A549 (cell line): ENCODE data around the gene MARCHF6. TPM values are rescaled to one million over a fixed set of nuclear protein-coding genes. Genes with fewer than 3 reads are reported as not detected.

Experiments
- ATAC-seq, 2 experiments: fragments of 200-7000 bp in 1 of 2; fragments of >200 bp in 1 of 2; cut with Nextera tagmentation in 1 of 2; cut with Tn5 transposase in 1 of 2; 3 replicates each; pipeline versions ENCODE4 v1.8.0 to v1.9.1; 2018 to 2020; ENCODE audit warnings: mild to moderate bottlenecking in 1 of 2, moderate library complexity in 1 of 2
- CTCF ChIA-PET: fragments of 300-600 bp; sonication (Branson Sonifier 250); formaldehyde crosslinking; extraction: SDS; loops from one replicate; lab custom pipeline; 2021; ENCODE audit warnings: antibody characterized with exemption, inconsistent platforms; lab: Yijun Ruan, JAX
- POLR2A ChIA-PET: fragments of 350-600 bp; formaldehyde crosslinking; extraction: SDS; loops from one replicate; lab custom pipeline; 2021; ENCODE audit warnings: antibody characterized with exemption, inconsistent platforms; lab: Yijun Ruan, JAX
- DNase-seq, 2 experiments: peaks; one replicate each; pipeline versions ENCODE4 v3.0.0 to v3.0.0-alpha.2; 2011 to 2016; ENCODE audit warnings: low read depth in 1 of 2, low spot score in 1 of 2
- FAIRE-seq: peaks from 2 replicates; lab custom pipeline; 2011; peaks lifted over from hg19 to GRCh38; lab: Jason Lieb, UNC
- H3K27ac ChIP-seq, 2 experiments: fragments of >200 bp; sonication (Bioruptor Twin); formaldehyde crosslinking; 3 replicates each; pipeline ENCODE4 v1.5.1; 2016 to 2017
- H3K4me1 ChIP-seq: fragments of >200 bp; sonication (Bioruptor Twin); formaldehyde crosslinking; 3 replicates; pipeline ENCODE4 v1.6.1; 2016
- H3K4me2 ChIP-seq: fragments of >200 bp; sonication (Bioruptor Twin); formaldehyde crosslinking; 3 replicates; pipeline ENCODE4 v1.6.1; 2016
- H3K4me3 ChIP-seq: fragments of >200 bp; sonication (Bioruptor Twin); formaldehyde crosslinking; 3 replicates; pipeline ENCODE4 v1.5.1; 2016
- H3K9me3 ChIP-seq: fragments of >200 bp; sonication (Bioruptor Twin); formaldehyde crosslinking; 3 replicates; pipeline ENCODE4 v1.6.1; 2016
- BCL3 ChIP-seq: fragments of >200 bp; sonication (Bioruptor Twin); formaldehyde crosslinking; IDR thresholded peaks from 3 replicates; pipeline ENCODE4 v1.6.1; 2016
- CHD2 ChIP-seq: fragments of 150-350 bp; IDR thresholded peaks from 2 replicates; pipeline ENCODE4 v1.6.1; 2014; ENCODE audit warnings: low read length; ENCODE audit not compliant: partially characterized antibody
- EHF ChIP-seq: fragments of 250-450 bp; sonication (Bioruptor Pico); IDR thresholded peaks from 2 replicates; pipeline ENCODE4 v1.5.0; 2020; ENCODE audit warnings: mild to moderate bottlenecking
- FOSL2 ChIP-seq, 2 experiments: fragments of 450-650 bp in 1 of 2; fragments of >200 bp in 1 of 2; sonication (Bioruptor Twin) in 1 of 2; formaldehyde crosslinking; IDR thresholded peaks; 2 replicates each; pipeline versions ENCODE4 v1.5.0 to v1.6.1; 2016 to 2020; ENCODE audit warnings: mild to moderate bottlenecking in 1 of 2, moderate library complexity in 1 of 2
- FOXS1 ChIP-seq: fragments of 250-450 bp; sonication (Bioruptor Pico); IDR thresholded peaks from 2 replicates; pipeline ENCODE4 v1.5.0; 2020; ENCODE audit warnings: mild to moderate bottlenecking, moderate library complexity
- GATA3 ChIP-seq: IDR thresholded peaks from 2 replicates; pipeline ENCODE4 v1.6.1; 2012; ENCODE audit warnings: borderline replicate concordance
- HES2 ChIP-seq: fragments of >200 bp; sonication (Bioruptor Twin); formaldehyde crosslinking; IDR thresholded peaks from 2 replicates; pipeline ENCODE4 v1.6.1; 2016
- HOXA7 ChIP-seq: fragments of 250-450 bp; sonication (Bioruptor Pico); IDR thresholded peaks from 2 replicates; pipeline ENCODE4 v1.5.0; 2020; ENCODE audit warnings: mild to moderate bottlenecking, moderate library complexity
- JUN ChIP-seq, 2 experiments: fragments of >200 bp; sonication (Bioruptor Twin); formaldehyde crosslinking; IDR thresholded peaks; 2 replicates in 1 of 2; 3 replicates in 1 of 2; pipeline ENCODE4 v1.6.1; 2016 to 2017
- JUNB ChIP-seq: fragments of >200 bp; sonication (Bioruptor Twin); formaldehyde crosslinking; IDR thresholded peaks from 2 replicates; pipeline ENCODE4 v1.6.1; 2016
- KDM5A ChIP-seq: fragments of 200-600 bp; sonication (generic); IDR thresholded peaks from 2 replicates; pipeline ENCODE4 v1.6.1; 2016; ENCODE audit warnings: antibody characterized with exemption, mild to moderate bottlenecking
- PBX3 ChIP-seq: IDR thresholded peaks from 2 replicates; pipeline ENCODE4 v1.6.1; 2012
- PHF8 ChIP-seq: fragments of 200-600 bp; sonication (generic); IDR thresholded peaks from 2 replicates; pipeline ENCODE4 v1.6.1; 2016; ENCODE audit warnings: low read depth, mild to moderate bottlenecking, antibody characterized with exemption, moderate library complexity, borderline replicate concordance
- RNF2 ChIP-seq: fragments of 200-600 bp; sonication (generic); IDR thresholded peaks from 2 replicates; pipeline ENCODE4 v1.6.1; 2016; ENCODE audit warnings: low read depth, mild to moderate bottlenecking, antibody characterized with exemption, moderate library complexity, borderline replicate concordance
- TP53 ChIP-seq: fragments of 250-450 bp; sonication (Bioruptor Pico); IDR thresholded peaks from 2 replicates; pipeline ENCODE4 v1.5.0; 2021; ENCODE audit warnings: mild to moderate bottlenecking, moderate library complexity
- ZC3H11A ChIP-seq: fragments of 450-650 bp; IDR thresholded peaks from 2 replicates; pipeline ENCODE4 v1.6.1; 2014; ENCODE audit warnings: antibody characterized with exemption, mild to moderate bottlenecking
- ZNF302 ChIP-seq: fragments of 250-450 bp; sonication (Bioruptor Pico); IDR thresholded peaks from 2 replicates; pipeline ENCODE4 v1.9.0; 2021; ENCODE audit warnings: inconsistent platforms, mild to moderate bottlenecking, moderate library complexity
- ZSCAN20 ChIP-seq: fragments of 250-450 bp; sonication (Bioruptor Pico); IDR thresholded peaks from 2 replicates; pipeline ENCODE4 v1.8.0; 2022; ENCODE audit warnings: mild to moderate bottlenecking, moderate library complexity
- WGBS: methylation state at CpG from one replicate; pipeline ENCODE4 v1.1.6; 2017; ENCODE audit errors: missing lambda C conversion rate; 5-methylcytosine and 5-hydroxymethylcytosine counted together
- polyA plus RNA-seq, 4 experiments: library from polyadenylated mRNA; depleted of rRNA in 3 of 4; stranded (reverse); fragments of >200 nt; fragmentation: RNase III in 1 of 4; extraction: RNeasy Plus Mini Kit Qiagen cat#74134 plus additional on column Dnase treatment in 1 of 4; gene quantifications; 2 replicates in 3 of 4; 3 replicates in 1 of 4; pipeline ENCODE4 v1.2.3, GENCODE V29; 2011 to 2017
- TF ChIP-seq, protein P1 (sequence below): fragments of 150-350 bp; IDR thresholded peaks from 2 replicates; pipeline ENCODE4 v1.6.1; 2014; ENCODE audit warnings: low read depth, mild to moderate bottlenecking, low read length
- TF ChIP-seq, protein P2 (sequence below): IDR thresholded peaks from 2 replicates; pipeline ENCODE4 v1.6.1; 2012
- TF ChIP-seq, protein P3 (sequence below): fragments of 450-650 bp; IDR thresholded peaks from 2 replicates; pipeline ENCODE4 v1.6.1; 2014; ENCODE audit warnings: antibody characterized with exemption

MARCHF6 gene
- polyA plus RNA-seq, 2 of the 4 experiments (the other 2 are of a cell fraction) = 48.7 to 119 TPM

DNA sequence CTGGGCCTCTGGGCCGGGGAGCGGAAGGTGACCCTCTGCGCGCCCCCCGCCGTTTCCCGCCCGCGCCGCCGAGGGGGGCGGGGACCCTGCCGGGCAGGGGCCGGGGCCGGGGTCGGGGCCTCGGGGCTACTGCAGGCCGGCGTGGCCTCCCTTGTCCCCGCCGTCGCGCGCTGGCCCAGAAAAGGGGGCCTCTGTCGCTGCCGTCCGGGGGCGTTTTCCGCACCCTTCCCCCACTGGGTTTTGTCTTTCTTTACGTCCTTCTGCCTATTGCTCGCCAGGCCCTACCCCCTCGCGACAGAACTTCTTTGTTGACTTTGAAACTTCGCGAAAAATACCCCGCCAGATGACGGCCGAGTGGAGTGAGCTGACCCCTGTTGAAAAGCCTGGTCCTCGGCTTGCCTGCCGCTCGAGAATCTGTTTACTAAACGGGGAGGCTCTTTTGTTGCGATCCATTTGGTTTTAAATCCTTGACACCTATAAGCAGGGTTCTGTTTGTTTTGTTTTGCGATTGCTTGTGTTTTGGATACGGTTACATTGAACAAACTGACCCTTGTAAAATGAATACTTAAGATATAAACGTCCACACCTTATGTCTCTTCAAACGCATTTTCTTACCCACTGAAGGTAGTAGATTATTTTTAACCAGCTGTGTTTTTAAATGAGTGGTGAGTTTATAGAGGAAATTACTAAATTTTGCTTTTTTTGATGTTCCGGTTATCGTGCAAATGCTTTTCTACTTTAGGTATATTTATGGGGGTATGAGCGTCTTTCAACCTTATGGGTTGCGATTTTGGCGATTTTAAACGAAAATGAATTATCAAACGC is 765 bp downstream of the MARCHF6 start:
- Histone ChIP-seq H3K4me3 (peak overlapping the region; percentile 91), H3K27ac (peak overlapping the region; percentile 97 to 99), H3K4me1 (peaks cover 30% of the 10 kb centered on the region), H3K4me2 (peak overlapping the region; percentile 93), H3K9me3 (no peaks in the 10 kb centered on the region)
- TF ChIP-seq TP53 (CRISPR knock-in tag) (no peak), PHF8 (peak; percentile 48; the same call in 1 of the 2 replicates), JUNB (no peak), FOXS1 (0 out of 2 replicates have a peak, but pooled peaks have one; percentile 41), KDM5A (peak; percentile 9; the same call in 1 of the 2 replicates)
- CTCF ChIA-PET = interaction anchor here (0.9 to 1.6 kb wide), 5 partner anchors 8 to 71 kb away, joined by 3 to 6 read pairs (median 3); no protein-coding TSS in a partner anchor
- WGBS = under 1% methylated on average over 37 of the region's 54 CpGs
- no peak for FAIRE-seq
- POLR2A ChIA-PET = interaction anchor here (0.7 to 1.6 kb wide), 24 partner anchors 8 to 479 kb away, joined by 3 to 19 read pairs (median 5); partner anchors contain the start of genes ATPSCKMT and CCT5
- peak; percentile 33 to 74 for DNase-seq
- ATAC-seq = peak; percentile 39 to 41

DNA sequence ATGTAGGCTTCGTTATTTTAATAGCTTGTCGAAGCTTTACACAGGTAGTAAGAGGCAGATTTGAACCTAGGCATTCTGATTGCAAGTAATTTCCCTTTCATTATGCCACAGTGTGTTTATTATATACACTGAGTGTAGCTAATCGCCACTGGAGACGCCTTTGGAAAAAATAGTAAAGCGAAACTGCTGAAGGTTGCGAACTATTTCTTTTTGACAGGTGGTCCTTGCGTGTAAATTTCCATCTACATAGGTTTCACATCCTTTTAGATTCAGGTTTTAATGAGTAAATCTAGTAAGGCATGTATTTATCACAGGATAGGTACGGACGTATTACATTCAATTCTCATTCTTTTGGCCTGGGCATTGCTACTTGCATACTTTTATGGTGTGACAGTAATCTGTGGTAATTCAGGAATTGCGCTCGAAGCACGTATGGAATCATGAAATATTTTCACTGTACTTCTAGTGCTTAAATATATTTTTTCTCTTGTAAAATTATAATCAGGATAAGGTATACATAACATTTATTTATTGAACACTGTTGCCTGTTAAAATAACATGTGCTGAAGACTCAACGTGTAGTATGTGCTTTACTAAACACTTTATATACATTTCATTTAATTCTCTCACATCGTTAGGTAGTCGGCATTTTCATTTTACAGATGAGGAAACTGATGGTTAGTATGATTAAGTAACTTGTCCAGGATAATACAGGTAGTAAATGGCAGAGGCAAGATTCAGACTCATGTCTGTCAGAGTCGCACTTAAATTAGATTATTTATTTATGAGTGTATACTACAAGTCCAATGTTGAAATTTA is 1.8 kb downstream of the MARCHF6 start:
- DNase-seq (no peak), FAIRE-seq (no peak), ATAC-seq (no peak)
- CTCF ChIA-PET = interaction anchor here (0.9 to 1.4 kb wide), 3 partner anchors 13 to 69 kb away, joined by 3 to 6 read pairs (median 3); no protein-coding TSS in a partner anchor
- peak overlapping the region; percentile 93 for H3K4me2 ChIP-seq
- TF ChIP-seq JUN (IDR thresholded peaks at IDR 0.05) = 0 out of 5 replicates have a peak, but pooled peaks of 1 of the 2 experiments have one; percentile 35
- TF ChIP-seq ZNF302 (CRISPR knock-in tag) = no peak
- peak overlapping the region; percentile 97 to 99; a peak in 3 of 6 replicates for H3K27ac ChIP-seq
- H3K4me1 ChIP-seq = peaks cover 30% of the 10 kb centered on the region
- peak overlapping the region; percentile 91 for H3K4me3 ChIP-seq
- no peaks in the 10 kb centered on the region for H3K9me3 ChIP-seq
- WGBS = 33% methylated on average over 16 of the region's 16 CpGs
- POLR2A ChIA-PET = no interaction called here

- ChIA-PET POLR2A (no interaction called here), CTCF (interaction anchor here (0.7 to 4.2 kb wide), 3 partner anchors 35 to 79 kb away, joined by 3 to 22 read pairs (median 3); no protein-coding TSS in a partner anchor)
- no peak for FAIRE-seq
- DNase-seq = no peak
- Histone ChIP-seq H3K4me2 (no peak overlapping the region), H3K4me1 (peaks cover 25% of the 10 kb centered on the region), H3K27ac (no peak overlapping the region), H3K4me3 (no peak overlapping the region), H3K9me3 (no peaks in the 10 kb centered on the region)
- TF ChIP-seq ZSCAN20 (CRISPR knock-in tag) = no peak
- no peak for TF ChIP-seq PBX3
- no peak for TF ChIP-seq HES2
- no peak for TF ChIP-seq HOXA7 (CRISPR knock-in tag)
- no peak for TF ChIP-seq PHF8
- TF ChIP-seq FOXS1 = no peak
- TF ChIP-seq, protein P1, sequence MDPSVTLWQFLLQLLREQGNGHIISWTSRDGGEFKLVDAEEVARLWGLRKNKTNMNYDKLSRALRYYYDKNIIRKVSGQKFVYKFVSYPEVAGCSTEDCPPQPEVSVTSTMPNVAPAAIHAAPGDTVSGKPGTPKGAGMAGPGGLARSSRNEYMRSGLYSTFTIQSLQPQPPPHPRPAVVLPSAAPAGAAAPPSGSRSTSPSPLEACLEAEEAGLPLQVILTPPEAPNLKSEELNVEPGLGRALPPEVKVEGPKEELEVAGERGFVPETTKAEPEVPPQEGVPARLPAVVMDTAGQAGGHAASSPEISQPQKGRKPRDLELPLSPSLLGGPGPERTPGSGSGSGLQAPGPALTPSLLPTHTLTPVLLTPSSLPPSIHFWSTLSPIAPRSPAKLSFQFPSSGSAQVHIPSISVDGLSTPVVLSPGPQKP = no peak
- no peak for TF ChIP-seq CHD2
- TF ChIP-seq, protein P2, sequence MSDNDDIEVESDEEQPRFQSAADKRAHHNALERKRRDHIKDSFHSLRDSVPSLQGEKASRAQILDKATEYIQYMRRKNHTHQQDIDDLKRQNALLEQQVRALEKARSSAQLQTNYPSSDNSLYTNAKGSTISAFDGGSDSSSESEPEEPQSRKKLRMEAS = no peak
- no peak for TF ChIP-seq GATA3
- no peak for TF ChIP-seq ZC3H11A
- TF ChIP-seq EHF (CRISPR knock-in tag) = no peak
- TF ChIP-seq ZNF302 (CRISPR knock-in tag) = no peak
- TF ChIP-seq RNF2 = no peak
- TF ChIP-seq FOSL2 (IDR thresholded peaks at IDR 0.05) = no peak
- TF ChIP-seq FOSL2 (CRISPR knock-in tag; IDR thresholded peaks at IDR 0.05) = no peak
- no peak for TF ChIP-seq BCL3
- TF ChIP-seq, protein P3, sequence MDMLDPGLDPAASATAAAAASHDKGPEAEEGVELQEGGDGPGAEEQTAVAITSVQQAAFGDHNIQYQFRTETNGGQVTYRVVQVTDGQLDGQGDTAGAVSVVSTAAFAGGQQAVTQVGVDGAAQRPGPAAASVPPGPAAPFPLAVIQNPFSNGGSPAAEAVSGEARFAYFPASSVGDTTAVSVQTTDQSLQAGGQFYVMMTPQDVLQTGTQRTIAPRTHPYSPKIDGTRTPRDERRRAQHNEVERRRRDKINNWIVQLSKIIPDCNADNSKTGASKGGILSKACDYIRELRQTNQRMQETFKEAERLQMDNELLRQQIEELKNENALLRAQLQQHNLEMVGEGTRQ = no peak
- no peak for ATAC-seq
- WGBS = 74% methylated on average over 2 of the region's 2 CpGs
These were observed 5.5 kb downstream of the MARCHF6 start for GRCh38 chr5:10358999-10359398.
